SK-MEL-5 (cell line): ENCODE measurements around the gene RNU7-1. TPM values are rescaled to one million over a fixed set of nuclear protein-coding genes. Genes with fewer than 3 reads are reported as not detected.

Experiments
- DNase-seq: peaks from one replicate; pipeline ENCODE4 v3.0.0-alpha.2; 2016; ENCODE audit warnings: low read depth, low spot score
- in situ Hi-C: cut with HindIII; loops from 2 replicates; pipeline ENCODE4 v1.10.0; 2016; ENCODE audit warnings: low sequenced_read_pairs, high pct_unique_total_duplicates, low pct_unique_long_range_greater_than_20kb
- total RNA-seq: library from RNA; depleted of rRNA; stranded (reverse); fragments of >200 nt; shearing (Covaris generic); gene quantifications from 2 replicates; pipeline ENCODE4 v1.2.3, GENCODE V29; 2014

Gene RNU7-1
- total RNA-seq, 1 experiment from 2014 or later, result not detected

DNA sequence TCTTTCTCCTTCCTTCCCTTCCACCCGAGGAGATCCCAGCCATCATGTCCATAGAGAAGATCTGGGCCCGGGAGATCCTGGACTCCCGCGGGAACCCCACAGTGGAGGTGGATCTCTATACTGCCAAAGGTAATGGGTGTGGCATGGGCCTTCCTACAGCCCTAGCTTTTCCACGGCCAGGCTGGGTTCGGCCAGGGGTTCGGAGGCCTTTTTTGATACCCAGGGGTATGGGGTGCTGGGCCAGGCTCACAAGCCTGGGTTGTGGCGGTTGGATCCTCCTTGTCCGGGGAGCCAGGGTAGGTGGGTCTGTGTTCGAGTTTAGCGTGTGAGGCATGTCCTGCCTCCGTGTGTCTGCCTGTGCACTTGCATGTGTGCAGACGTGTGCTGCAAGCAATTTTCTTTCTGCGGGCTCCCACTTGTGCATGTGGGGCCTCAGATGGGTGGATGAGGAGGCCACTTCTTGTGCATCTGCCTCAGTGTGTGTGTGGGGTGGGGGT is 27.8 kb upstream of the RNU7-1 start:
- in situ Hi-C loops, result no loop called here
- no peak for DNase-seq

DNA sequence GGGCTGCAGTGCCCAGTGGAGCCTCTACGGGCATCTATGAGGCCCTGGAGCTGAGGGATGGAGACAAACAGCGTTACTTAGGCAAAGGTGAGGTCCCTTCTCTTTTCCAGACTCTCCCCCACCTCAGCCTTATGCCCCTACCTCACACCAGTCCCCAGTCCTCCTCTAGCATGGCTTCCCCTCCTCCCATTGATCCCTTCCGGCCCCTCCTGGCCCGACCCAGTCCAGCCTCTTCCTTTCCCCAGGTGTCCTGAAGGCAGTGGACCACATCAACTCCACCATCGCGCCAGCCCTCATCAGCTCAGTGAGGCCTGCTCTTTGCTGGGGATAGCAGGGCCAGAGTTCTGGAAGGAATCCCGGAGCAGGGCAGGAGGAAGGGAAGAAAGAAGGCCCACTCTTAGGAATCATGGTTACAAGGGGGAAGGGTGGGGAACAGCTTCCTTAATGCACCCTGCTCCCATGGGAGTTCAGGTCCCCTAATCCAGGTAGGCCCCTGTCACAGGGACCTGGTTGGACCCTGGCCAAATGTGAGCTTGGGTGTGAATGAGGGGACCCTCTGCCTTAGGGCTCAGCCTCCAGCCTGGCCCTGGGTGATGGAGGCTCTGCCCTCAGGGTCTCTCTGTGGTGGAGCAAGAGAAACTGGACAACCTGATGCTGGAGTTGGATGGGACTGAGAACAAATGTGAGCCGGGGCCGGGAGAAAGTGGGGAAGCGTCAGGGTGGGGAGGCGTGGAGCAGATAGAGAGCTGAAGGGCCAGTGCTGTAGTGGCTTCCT is 27.0 kb upstream of the RNU7-1 start:
- no peak for DNase-seq
- in situ Hi-C loops, result no loop called here

GRCh38 chr12:6917491-6918231 is 26.0 kb upstream of the RNU7-1 start:
- DNase-seq, result no peak

DNA sequence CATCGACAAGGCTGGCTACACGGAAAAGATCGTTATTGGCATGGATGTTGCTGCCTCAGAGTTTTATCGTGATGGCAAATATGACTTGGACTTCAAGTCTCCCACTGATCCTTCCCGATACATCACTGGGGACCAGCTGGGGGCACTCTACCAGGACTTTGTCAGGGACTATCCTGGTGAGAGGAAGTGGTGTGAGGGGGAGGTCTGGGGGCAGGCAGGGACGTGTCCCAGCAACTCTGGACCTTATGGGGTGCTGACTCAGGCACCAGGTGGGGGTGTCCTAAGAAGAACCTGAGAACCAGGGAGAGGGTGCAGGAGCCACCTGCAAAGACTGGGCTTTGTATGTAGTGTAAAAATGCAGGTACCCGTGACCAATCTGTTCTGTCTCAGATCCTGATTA is 24.0 kb upstream of the RNU7-1 start:
- DNase-seq, result no peak
- in situ Hi-C loops, result no loop called here

More at GRCh38 chr12:6917491-6918231, 26.0 kb upstream of the RNU7-1 start:
- in situ Hi-C loops, result no loop called here

DNA sequence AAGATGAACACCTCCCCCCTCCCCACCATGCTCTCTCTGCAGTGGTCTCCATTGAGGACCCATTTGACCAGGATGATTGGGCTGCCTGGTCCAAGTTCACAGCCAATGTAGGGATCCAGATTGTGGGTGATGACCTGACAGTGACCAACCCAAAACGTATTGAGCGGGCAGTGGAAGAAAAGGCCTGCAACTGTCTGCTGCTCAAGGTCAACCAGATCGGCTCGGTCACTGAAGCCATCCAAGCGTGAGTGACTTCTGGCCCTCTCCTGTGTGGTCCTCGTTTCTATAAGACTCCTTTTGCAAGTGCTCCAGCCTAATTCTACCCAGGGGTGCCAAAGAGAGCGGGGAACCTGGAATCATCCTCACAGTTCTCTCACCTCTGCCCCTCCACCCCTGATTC is 22.1 kb upstream of the RNU7-1 start:
- DNase-seq, result no peak
- in situ Hi-C loops, result no loop called here

GRCh38 chr12:6921996-6922946 is 21.3 kb upstream of the RNU7-1 start:
- DNase-seq, result no peak
- in situ Hi-C loops, result no loop called here

- in situ Hi-C loops, result no loop called here
- no peak for DNase-seq
These were observed 20.4 kb upstream of the RNU7-1 start for GRCh38 chr12:6923003-6923732.

DNA sequence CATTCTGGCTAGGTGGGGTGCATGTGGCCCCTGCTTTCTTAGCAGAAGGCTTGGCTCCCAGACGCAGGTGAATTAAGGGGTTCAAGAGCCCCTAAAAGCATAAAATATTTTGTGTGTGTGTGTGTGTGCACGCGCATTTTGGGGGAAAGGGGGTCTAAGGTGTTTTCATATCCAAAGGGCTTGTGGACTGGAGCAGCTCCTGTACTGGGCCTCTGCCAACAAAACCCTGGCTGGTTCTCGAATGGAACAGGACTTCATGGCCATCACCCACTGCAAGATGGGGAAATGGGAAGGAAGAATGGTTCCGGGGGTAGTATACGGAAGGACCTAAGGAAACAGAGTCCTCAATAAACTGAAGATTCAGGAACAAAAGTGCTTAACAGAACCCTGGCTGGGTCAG is 19.8 kb upstream of the RNU7-1 start:
- DNase-seq, result no peak
- in situ Hi-C loops, result no loop called here

GRCh38 chr12:6925239-6925539 is 18.4 kb upstream of the RNU7-1 start:
- in situ Hi-C loops, result no loop called here
- DNase-seq, result no peak

- in situ Hi-C loops, result no loop called here
- peak; percentile 67 for DNase-seq
These were observed 17.9 kb upstream of the RNU7-1 start for GRCh38 chr12:6925540-6926279.

- in situ Hi-C loops, result no loop called here
- peak; percentile 67 for DNase-seq
These were observed 16.1 kb upstream of the RNU7-1 start, which contains the start of gene ATN1 for GRCh38 chr12:6927379-6928021. TSS of gene ATN1 (plus strand) at chr12:6927959. CDS start at chr12:6934002, 6,043 bp downstream.

DNA sequence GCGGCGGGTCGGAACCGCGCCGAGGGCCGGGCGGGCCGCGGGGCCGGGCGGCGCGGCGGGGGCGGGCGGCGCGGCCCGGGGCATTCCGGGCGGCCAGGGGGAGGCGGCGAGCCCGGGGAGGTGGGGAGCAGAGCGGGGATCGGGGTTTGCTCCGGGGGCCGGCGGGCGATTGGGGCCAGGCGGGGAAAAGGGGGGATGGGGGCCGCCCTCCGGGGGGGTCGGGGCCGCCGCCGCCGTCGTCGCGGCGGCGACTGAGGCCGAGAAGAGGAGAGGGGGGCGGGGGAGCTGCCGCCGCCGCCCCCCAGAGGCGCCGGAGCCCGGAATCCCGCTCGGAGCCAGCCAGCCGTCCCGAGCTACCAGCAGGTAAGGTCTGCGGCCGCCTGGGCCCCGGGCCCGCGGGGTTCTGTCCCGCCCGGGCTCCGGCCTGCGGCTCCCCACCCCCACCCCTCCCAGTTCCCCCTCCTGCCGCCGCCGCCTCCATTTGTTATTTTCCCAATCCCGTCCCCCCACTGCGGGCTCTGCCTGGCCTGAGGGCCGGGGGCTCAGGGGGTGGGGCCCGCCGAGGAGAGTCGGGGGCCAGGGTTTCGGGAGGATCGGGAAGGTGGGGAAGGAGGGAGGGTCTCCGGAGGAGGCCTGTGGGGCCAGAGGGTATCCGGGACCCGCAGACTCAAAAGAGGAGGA is 15.5 kb upstream of the RNU7-1 start:
- DNase-seq, result no peak
- in situ Hi-C loops, result no loop called here

DNA sequence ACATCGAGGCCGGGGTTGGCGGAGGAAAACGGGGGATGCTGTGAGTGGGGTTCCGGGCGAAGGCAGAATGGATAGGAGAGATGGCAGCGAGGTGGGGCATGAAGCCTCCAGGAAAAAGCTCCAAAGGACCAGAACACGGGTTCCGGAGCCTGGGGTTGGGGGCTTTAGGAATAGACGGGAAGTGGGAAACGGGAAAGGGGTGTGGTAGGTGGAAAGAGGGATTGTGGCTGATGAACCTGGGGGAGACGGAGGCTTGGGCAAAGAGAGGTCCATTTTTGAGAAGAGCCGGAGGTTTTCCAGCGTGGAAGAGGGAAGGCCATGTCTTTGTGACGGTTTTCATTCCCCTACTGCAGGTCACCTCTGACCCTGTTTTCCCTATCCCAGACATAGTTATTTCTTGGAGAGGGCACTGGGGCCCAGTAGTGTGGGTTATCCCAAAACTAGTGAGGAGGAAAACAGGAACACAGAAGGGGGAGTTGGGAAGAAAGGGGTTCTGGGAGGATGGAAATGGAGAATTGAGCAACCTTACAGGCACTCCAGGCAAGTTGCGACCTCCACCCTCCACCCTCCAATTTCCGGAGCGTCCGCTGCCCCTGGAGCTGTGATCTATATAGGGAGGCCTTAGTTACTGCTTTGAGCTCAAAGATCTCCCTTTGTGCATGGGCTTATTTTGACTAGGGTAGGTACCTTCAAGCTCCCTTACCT is 14.8 kb upstream of the RNU7-1 start:
- in situ Hi-C loops, result no loop called here
- no peak for DNase-seq

GRCh38 chr12:6929466-6930452 is 13.9 kb upstream of the RNU7-1 start:
- in situ Hi-C loops, result no loop called here
- no peak for DNase-seq
